OCI-LY7 (cell line): ENCODE measurements around the gene SLC35D3. TPM values are rescaled to one million over a fixed set of nuclear protein-coding genes. Genes with fewer than 3 reads are reported as not detected.

Source experiments
- BruUV-seq: library from RNA; stranded (reverse); fragments of 400-500 nt; replicated peaks from 2 replicates; lab custom pipeline; 2021; lab: Mats Ljungman, UMichigan
- CTCF ChIA-PET: fragments of 300-600 bp; sonication (Branson Sonifier 250); formaldehyde crosslinking; loops from one replicate; lab custom pipeline; 2022; ENCODE audit warnings: antibody characterized with exemption; ENCODE audit not compliant: unreplicated experiment; lab: Charles Lee
- POLR2A ChIA-PET: fragments of 300-600 bp; sonication (Branson Sonifier 250); formaldehyde crosslinking; loops from one replicate; lab custom pipeline; 2022; ENCODE audit warnings: antibody characterized with exemption; lab: Charles Lee
- DNase-seq: peaks from one replicate; pipeline ENCODE4 v3.0.0-alpha.2; 2015; ENCODE audit warnings: low spot score
- H2AFZ ChIP-seq: fragments of 200-600 bp; sonication (generic), shearing (Covaris generic); 2 replicates; pipeline ENCODE4 v1.6.1; 2014; ENCODE audit warnings: mild to moderate bottlenecking, antibody characterized with exemption, low read length, moderate library complexity
- H3K27ac ChIP-seq: fragments of 200-600 bp; sonication (generic); 2 replicates; pipeline ENCODE4 v1.5.1; 2014; ENCODE audit warnings: mixed run types, low read depth, mild to moderate bottlenecking, moderate library complexity, low read length, inconsistent platforms; ENCODE audit not compliant: poor library complexity, severe bottlenecking
- H3K36me3 ChIP-seq: fragments of 200-600 bp; sonication (generic); 2 replicates; pipeline ENCODE4 v1.6.1; 2014; ENCODE audit warnings: mild to moderate bottlenecking, antibody characterized with exemption, low read length, moderate library complexity, mixed read lengths; ENCODE audit not compliant: insufficient read depth
- H3K4me1 ChIP-seq: fragments of 200-600 bp; sonication (generic); 2 replicates; pipeline ENCODE4 v1.5.1; 2014; ENCODE audit warnings: mild to moderate bottlenecking, low read length; ENCODE audit not compliant: insufficient read depth, poor library complexity, severe bottlenecking
- H3K4me2 ChIP-seq: fragments of 200-600 bp; sonication (generic); 2 replicates; pipeline ENCODE4 v1.6.1; 2014; ENCODE audit warnings: mild to moderate bottlenecking, low read length
- H3K4me3 ChIP-seq: fragments of 200-600 bp; sonication (generic); 2 replicates; pipeline ENCODE4 v1.5.1; 2014; ENCODE audit warnings: mild to moderate bottlenecking, low read depth, low read length; ENCODE audit not compliant: poor library complexity, severe bottlenecking
- H3K79me2 ChIP-seq: fragments of 200-600 bp; sonication (generic); 2 replicates; pipeline ENCODE4 v1.6.1; 2016; ENCODE audit warnings: low read depth, mild to moderate bottlenecking, low read length, moderate library complexity, mixed read lengths; ENCODE audit not compliant: insufficient read depth
- H3K9me2 ChIP-seq: fragments of 200-600 bp; sonication (generic); 2 replicates; pipeline ENCODE4 v1.6.1; 2016; ENCODE audit warnings: mild to moderate bottlenecking, low read length, mixed read lengths; ENCODE audit not compliant: insufficient read depth
- H3K9me3 ChIP-seq: fragments of 200-600 bp; sonication (generic); 2 replicates; pipeline ENCODE4 v1.6.1; 2014; ENCODE audit warnings: mild to moderate bottlenecking, mixed run types, low read length, mixed read lengths
- H4K20me1 ChIP-seq: fragments of 200-600 bp; sonication (generic); 2 replicates; pipeline ENCODE4 v1.6.1; 2014; ENCODE audit warnings: mild to moderate bottlenecking, antibody characterized with exemption, low read length, moderate library complexity, mixed read lengths; ENCODE audit not compliant: insufficient read depth
- CTCF ChIP-seq: fragments of 200-600 bp; sonication (generic); conservative IDR thresholded peaks from 2 replicates; pipeline ENCODE4 v1.5.1; 2014; ENCODE audit warnings: mild to moderate bottlenecking, antibody characterized with exemption, low read length, moderate library complexity, mixed read lengths
- EZH2phosphoT487 ChIP-seq: fragments of 200-600 bp; sonication (generic); IDR thresholded peaks from 2 replicates; pipeline ENCODE4 v1.6.1; 2018; ENCODE audit warnings: low read depth, borderline replicate concordance, mild to moderate bottlenecking, mixed run types, antibody characterized with exemption, low read length, moderate library complexity, mixed read lengths
- intact Hi-C: fragments of 100-400 bp; cut with micrococcal nuclease; formaldehyde crosslinking; loops from one replicate; pipeline ENCODE4 v1.10.0; 2022; ENCODE audit not compliant: unreplicated experiment
- total RNA-seq, 2 experiments: library from RNA; depleted of rRNA in 1 of 2; stranded (reverse); fragments of >200 nt in 1 of 2; shearing (Covaris generic) in 1 of 2; gene quantifications; 2 replicates each; pipeline ENCODE4 v1.2.3, GENCODE V29; 2014 to 2022

SLC35D3 gene
- total RNA-seq, 2 experiments from 2014 or later = not detected

GRCh38 chr6:136927292-136927691, 5.2 kb downstream of the SLC35D3 start:
- Histone ChIP-seq H3K9me3 (no peaks in the 10 kb centered on the region), H3K36me3 (no peaks in the 10 kb centered on the region), H2AFZ (no peak overlapping the region), H3K4me1 (no peaks in the 10 kb centered on the region), H3K79me2 (no peaks in the 10 kb centered on the region), H3K9me2 (no peaks in the 10 kb centered on the region), H3K4me3 (no peak overlapping the region), H3K27ac (no peak overlapping the region), H4K20me1 (no peaks in the 10 kb centered on the region), H3K4me2 (no peak overlapping the region)
- ChIA-PET POLR2A (interaction anchor here (1.0 kb wide), 1 partner anchor 24 kb away, joined by 3 read pairs; no protein-coding TSS in a partner anchor), CTCF (no interaction called here)
- DNase-seq = peak; percentile 13
- intact Hi-C loops = no loop called here
- TF ChIP-seq EZH2phosphoT487 (no peak), CTCF (peak; percentile 50; the same call in 1 of the 2 replicates)
- BruUV-seq = no TSS peak

DNA sequence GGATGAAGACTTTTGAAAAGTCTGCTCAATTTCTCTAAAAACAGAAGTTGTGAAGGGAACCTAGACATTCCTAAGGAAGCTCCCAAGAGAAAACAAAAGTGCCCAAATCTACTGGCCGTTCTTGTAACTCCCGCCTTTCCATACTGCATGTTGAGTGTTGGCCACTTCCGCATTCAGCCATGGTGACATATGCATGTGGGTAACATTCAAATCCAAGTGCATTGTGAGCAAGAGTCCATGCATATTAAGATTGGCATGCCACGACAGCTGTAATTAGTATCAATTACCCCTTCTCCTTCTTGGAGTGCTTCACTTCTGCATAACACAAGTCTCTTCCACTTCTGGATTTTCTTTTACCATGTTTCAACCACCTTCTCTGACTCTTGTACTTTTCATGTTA, 8.4 kb downstream of the SLC35D3 start:
- H2AFZ ChIP-seq = no peak overlapping the region
- no peaks in the 10 kb centered on the region for H3K36me3 ChIP-seq
- intact Hi-C loops = no loop called here
- no peaks in the 10 kb centered on the region for H3K79me2 ChIP-seq
- no peak overlapping the region for H3K4me3 ChIP-seq
- DNase-seq = no peak
- no peaks in the 10 kb centered on the region for H3K9me2 ChIP-seq
- BruUV-seq = no TSS peak
- H3K27ac ChIP-seq = no peak overlapping the region
- H3K9me3 ChIP-seq = no peaks in the 10 kb centered on the region
- CTCF ChIA-PET = no interaction called here
- no peak overlapping the region for H3K4me2 ChIP-seq
- POLR2A ChIA-PET = no interaction called here
- no peaks in the 10 kb centered on the region for H4K20me1 ChIP-seq
- no peaks in the 10 kb centered on the region for H3K4me1 ChIP-seq
- TF ChIP-seq EZH2phosphoT487 = no peak
- TF ChIP-seq CTCF = no peak

DNA sequence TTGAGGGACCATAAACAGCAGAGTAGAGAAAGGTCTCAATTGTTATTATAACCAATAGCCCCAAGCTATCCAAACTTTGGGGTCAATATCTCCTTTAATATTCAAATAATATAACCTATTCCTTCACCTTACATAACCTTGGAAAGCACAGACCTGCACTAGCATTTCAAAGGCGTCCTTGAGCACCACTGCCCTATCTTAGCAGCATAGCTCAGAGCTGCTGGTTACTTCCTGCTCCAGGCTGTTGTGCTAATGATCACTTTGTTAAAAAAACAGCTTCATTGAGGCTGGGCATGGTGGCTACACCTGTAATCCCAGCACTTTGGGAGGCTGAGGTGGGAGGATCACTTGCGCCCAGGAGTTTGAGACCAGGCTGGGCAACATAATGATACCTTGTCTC, 10.5 kb downstream of the SLC35D3 start:
- no peak overlapping the region for H3K27ac ChIP-seq
- H3K36me3 ChIP-seq = no peaks in the 10 kb centered on the region
- no peak overlapping the region for H3K4me3 ChIP-seq
- H3K4me2 ChIP-seq = no peak overlapping the region
- intact Hi-C loops = no loop called here
- no peaks in the 10 kb centered on the region for H4K20me1 ChIP-seq
- H2AFZ ChIP-seq = no peak overlapping the region
- POLR2A ChIA-PET = interaction anchor here (0.7 kb wide), 1 partner anchor 432 kb away, joined by 3 read pairs; no protein-coding TSS in a partner anchor
- no peaks in the 10 kb centered on the region for H3K9me3 ChIP-seq
- CTCF ChIA-PET = no interaction called here
- BruUV-seq = no TSS peak
- H3K9me2 ChIP-seq = no peaks in the 10 kb centered on the region
- H3K4me1 ChIP-seq = no peaks in the 10 kb centered on the region
- TF ChIP-seq CTCF (no peak), EZH2phosphoT487 (no peak)
- no peak for DNase-seq
- no peaks in the 10 kb centered on the region for H3K79me2 ChIP-seq
